HG03135 (cell line): ENCODE results near the gene HBA1.
"Not testable (repeated sequence)": the region's sequence is repeated elsewhere in the genome, so short reads cannot be mapped to it uniquely, and the experiment has no call there.

Source experiments
- ATAC-seq: cut with Tn5 transposase; IDR thresholded peaks from one replicate; pipeline ENCODE4 v1.9.1; 2021; ENCODE audit warnings: mild to moderate bottlenecking, moderate library complexity; ENCODE audit not compliant: unreplicated experiment

The HBA1 gene

GRCh38 chr16:176477-177382 is at the start of gene HBA1:
HBA1 (plus strand) TSS chr16:176680; CDS start chr16:176717, 37 bp downstream.
- ATAC-seq: not testable (repeated sequence)

DNA sequence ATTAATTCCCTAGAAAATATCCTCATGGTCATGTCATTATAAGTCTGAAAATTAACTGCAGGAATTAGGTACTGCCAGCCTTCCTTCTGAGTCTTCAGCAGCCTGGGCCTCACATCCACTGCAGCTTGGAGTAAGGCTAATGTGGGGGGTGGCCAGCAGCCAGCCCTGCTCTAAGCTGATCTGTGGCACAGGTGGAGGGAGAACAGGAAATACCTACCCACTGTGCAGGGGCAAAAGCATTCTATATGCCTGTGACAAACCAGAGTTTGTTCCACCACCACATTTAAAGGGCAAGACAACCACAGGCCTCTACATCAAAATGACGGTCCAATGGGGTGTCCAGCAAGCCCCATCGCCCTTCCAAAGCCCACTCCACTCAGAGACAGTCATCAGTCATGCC is 47.4 kb upstream of the HBA1 start:
- no peak for ATAC-seq

DNA sequence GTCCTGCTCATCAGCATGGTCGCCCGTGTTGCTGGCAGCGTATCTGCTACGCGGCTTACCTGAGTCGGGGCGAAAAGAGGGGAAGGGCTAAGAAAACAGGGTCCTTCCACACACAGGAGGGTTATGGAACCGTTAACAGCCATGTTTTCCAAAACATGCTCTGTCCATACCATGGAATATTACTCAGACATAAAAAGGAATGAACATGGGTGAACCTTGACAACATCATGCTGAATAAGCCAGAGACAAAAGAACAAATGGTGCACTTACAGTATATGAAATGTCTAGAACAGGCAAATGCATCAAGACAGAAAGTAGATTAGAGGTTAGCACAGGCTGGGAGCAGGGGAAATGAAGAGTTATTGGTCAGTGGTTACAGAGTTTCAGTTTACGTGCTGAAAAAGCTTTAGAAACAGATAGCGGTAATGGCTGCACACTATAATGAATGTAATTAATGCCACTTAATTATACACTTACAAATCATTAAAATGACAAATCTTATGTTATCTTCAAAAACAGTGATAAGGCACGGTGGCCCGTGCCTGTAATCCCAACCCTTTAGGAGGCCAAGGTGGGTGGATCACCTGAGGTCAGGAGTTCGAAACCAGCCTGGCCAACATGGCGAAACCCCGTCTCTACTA is 45.8 kb upstream of the HBA1 start:
- no peak for ATAC-seq

- ATAC-seq: no peak
Measured at GRCh38 chr16:132120-132519, 44.4 kb upstream of the HBA1 start.

DNA sequence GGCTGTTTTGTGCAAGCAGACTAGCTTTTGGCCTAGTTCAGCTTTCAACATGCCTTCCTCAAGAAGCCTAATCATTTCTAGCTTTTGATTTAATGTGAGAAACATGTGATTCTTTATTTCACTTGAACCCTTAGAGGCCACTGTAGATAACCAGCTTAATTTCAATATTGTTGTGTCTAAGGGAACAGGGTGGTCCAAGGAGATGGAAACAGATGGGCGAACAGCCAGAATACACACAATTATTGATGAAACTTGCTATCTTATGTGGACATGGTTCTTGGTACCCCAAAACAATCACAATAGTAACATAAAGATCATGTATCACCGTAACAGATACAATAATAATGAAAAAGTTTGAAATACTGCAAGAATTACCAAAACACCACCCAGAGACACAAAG is 42.8 kb upstream of the HBA1 start:
- no peak for ATAC-seq

DNA sequence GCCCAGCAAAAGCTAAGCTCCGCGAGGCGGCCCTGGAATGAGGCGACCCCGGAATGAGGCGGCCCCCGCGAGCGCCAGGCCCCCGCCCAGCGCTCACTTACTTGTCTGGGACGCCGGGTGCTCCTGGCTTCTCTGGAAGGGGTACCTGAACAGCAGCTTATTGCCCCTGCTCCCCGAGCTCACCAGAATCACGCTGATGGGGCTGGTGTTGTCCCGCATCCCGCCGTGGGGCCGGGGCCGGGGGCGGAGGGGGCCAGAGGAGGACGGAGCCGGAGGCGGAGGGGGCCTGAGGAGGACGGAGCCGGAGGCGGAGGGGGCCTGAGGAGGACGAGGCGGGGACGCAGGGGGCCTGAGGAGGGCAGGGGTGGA is 38.4 kb upstream of the HBA1 start:
- ATAC-seq: no peak

DNA sequence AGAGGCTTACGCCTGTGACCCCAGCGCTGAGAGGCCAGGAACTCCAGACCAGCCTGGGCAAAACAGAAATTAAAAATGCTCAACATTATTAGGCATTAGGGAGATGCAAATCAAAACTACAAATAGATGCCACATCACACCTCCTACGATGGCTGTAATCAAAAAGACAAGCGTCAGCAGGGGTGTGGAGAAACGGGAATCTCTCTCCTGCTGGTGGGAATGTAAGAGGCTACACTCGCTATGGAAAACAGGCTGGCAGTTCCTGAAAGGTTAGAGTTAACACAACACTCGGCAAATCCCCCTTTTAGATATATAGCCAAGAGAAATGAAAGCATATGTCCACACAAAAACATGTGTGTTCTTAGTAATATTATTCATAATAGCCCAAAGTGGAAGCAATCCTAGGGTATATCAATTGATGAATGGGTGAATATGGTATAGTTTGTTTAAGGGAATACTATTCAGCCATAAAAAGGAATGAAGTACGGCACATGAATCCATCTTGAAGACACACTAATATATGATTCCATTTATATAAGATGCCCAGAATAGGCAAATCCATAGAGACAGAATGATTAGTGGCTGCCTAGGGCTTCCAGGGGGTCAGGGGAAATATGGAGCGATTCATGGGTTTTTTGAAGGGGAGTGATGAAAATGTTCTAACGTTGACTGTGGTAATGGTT is 36.2 kb upstream of the HBA1 start:
- ATAC-seq: no peak

- ATAC-seq: no peak
Measured at GRCh38 chr16:142405-142967, 34.0 kb upstream of the HBA1 start.

DNA sequence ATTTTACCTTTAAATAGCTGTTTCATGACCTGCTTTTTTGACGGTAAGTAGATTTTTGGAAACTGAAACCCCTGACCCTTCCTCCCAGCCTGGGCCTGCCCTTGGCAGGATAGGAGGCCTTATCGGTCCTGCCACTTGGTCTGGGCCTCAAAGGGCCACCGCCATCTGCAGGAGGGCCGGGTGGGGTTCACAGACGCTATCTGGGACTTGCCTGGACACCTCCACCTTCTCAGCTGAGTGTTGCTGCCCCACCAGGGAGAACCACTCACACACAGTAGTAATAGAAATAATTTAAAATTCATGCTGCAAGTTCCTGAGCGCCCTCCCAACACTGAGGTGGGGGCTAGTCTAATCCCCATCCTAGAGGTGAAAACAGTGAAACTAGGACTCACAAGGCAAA is 33.4 kb upstream of the HBA1 start:
- no peak for ATAC-seq

DNA sequence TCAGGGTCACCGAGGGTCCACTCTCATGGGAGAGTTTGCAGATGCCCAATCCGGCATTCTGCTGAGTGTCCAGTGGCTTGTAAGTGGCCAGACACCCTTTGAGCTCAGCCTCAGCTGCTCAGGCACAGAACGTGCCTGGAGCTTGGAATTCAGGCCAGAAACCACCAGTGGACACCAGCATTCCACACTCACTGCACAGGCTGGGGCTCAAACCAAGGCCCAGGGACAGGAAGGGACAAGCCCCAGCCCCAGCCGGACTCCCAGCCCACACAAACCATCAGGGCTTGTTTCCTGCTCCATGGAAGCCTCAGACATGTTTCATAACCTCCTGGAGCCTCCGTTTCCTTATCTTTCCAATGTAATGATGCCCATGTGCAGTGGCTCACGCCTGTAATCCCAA is 33.0 kb upstream of the HBA1 start:
- no peak for ATAC-seq

DNA sequence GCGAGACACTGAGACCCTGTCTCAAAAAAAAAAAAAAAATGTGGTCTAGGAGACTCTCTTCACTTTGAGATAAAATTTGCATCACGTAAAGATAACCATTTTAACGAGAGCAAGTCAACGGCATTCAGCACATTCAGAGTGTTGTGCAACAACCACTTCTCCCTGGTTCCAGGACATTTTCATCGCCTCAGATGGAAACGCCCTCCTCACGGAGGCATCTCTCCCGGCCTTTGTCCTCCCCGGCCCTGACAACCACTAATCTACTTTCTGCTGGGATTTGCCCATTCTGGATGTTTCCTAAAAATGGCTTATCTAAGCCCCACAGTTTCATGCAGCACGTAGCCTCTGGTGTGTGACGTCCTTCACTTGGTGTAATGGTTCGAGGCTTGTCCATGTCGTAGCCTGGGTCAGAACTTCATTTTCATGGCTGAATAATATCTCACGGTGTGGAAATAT is 31.7 kb upstream of the HBA1 start:
- ATAC-seq: no peak

- no peak for ATAC-seq
Measured at GRCh38 chr16:146646-147045, 29.8 kb upstream of the HBA1 start.

GRCh38 chr16:149024-149660 is 27.3 kb upstream of the HBA1 start:
- no peak for ATAC-seq

GRCh38 chr16:152141-153128 is 24.0 kb upstream of the HBA1 start, which contains the start of gene HBZ:
HBZ (plus strand) TSS chr16:152644; CDS start chr16:152910, 266 bp downstream.
- no peak for ATAC-seq

GRCh38 chr16:153129-153521 is 23.4 kb upstream of the HBA1 start:
- ATAC-seq: not testable (repeated sequence)

DNA sequence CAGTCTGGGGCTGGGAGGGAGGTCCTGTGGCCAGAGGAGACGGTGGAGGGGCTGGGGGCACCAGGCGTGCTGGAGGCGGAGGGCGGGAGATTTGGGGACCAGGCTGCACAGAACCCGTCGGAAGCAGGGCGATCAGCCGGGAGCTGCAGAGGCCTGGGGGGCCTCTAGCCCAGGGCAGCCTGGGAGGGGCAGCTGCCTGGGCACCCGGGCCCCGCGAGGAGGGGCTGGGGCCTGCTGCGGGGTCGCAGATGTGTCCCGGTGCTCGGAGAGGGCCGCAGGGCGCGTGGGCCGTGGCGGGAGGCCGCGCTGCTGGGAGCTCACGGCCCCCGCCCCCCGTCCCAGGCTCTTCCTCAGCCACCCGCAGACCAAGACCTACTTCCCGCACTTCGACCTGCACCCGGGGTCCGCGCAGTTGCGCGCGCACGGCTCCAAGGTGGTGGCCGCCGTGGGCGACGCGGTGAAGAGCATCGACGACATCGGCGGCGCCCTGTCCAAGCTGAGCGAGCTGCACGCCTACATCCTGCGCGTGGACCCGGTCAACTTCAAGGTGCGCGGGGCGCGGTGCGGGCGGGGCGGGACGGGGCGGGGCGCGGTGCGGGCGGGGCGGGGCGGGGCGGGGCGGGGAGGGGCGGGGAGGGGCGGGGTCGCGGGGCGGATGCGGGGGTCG is 22.8 kb upstream of the HBA1 start:
- not testable (repeated sequence) for ATAC-seq

DNA sequence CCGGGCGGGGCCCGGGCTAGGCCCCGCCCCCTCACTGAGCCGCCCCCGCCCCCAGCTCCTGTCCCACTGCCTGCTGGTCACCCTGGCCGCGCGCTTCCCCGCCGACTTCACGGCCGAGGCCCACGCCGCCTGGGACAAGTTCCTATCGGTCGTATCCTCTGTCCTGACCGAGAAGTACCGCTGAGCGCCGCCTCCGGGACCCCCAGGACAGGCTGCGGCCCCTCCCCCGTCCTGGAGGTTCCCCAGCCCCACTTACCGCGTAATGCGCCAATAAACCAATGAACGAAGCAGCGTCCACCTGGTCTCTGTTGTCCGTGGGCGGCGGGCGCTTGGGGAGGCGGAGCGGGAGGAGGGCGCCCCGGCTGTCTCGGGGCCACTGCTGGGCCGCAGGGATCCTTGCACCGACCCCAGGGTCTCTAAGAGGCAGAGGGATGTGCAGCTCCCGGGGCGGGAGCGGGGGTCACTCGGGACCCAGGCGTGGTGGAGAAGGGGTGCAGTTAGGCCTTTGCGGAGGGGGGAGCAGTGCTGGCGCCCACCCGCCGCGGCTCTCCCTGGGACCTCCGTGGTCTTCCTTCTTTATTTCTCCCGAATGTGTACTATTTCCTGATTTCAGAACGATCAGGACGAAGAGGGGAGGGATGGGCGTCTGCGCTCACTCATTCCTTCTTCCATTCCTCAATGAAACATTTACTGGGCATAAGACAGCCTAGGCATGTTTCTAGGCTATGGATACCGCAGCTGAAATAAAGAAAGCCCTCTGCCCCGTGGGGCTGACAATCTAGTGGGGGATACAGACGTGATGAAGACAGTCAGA is 22.1 kb upstream of the HBA1 start:
- ATAC-seq: no peak

GRCh38 chr16:155031-155398 is 21.5 kb upstream of the HBA1 start:
- no peak for ATAC-seq
